HEK293 (cell line): Measurements from ENCODE around the gene HOXA3.

ENCODE experiments used
- FEZF1 ChIP-seq: fragments of 450-650 bp; formaldehyde crosslinking; IDR thresholded peaks from 2 replicates; pipeline ENCODE4 v1.5.1; 2016; ENCODE audit warnings: missing biosample characterization, missing genetic modification characterization
- GFI1B ChIP-seq: fragments of 450-650 bp; formaldehyde crosslinking; IDR thresholded peaks from 2 replicates; pipeline ENCODE4 v1.5.1; 2016; ENCODE audit warnings: missing biosample characterization, missing genetic modification characterization
- KLF1 ChIP-seq: fragments of 450-650 bp; formaldehyde crosslinking; IDR thresholded peaks from 2 replicates; pipeline ENCODE4 v1.5.1; 2016; ENCODE audit warnings: missing biosample characterization, missing genetic modification characterization
- KLF16 ChIP-seq: fragments of 450-650 bp; formaldehyde crosslinking; IDR thresholded peaks from 2 replicates; pipeline ENCODE4 v1.5.1; 2017; ENCODE audit warnings: missing biosample characterization, missing genetic modification characterization
- OVOL3 ChIP-seq: fragments of 450-650 bp; formaldehyde crosslinking; IDR thresholded peaks from 2 replicates; pipeline ENCODE4 v1.5.1; 2016; ENCODE audit warnings: missing biosample characterization, missing genetic modification characterization
- ZBTB20 ChIP-seq: fragments of 450-650 bp; formaldehyde crosslinking; IDR thresholded peaks from 2 replicates; pipeline ENCODE4 v1.5.1; 2016; ENCODE audit warnings: missing biosample characterization, missing genetic modification characterization
- ZBTB21 ChIP-seq: fragments of 450-650 bp; formaldehyde crosslinking; IDR thresholded peaks from 2 replicates; pipeline ENCODE4 v1.5.1; 2017; ENCODE audit warnings: missing biosample characterization, missing genetic modification characterization
- ZNF10 ChIP-seq: fragments of 450-650 bp; formaldehyde crosslinking; IDR thresholded peaks from 2 replicates; pipeline ENCODE4 v1.5.1; 2017; ENCODE audit warnings: missing biosample characterization, missing genetic modification characterization
- ZNF138 ChIP-seq: fragments of 450-650 bp; formaldehyde crosslinking; IDR thresholded peaks from 2 replicates; pipeline ENCODE4 v1.5.1; 2016; ENCODE audit warnings: missing biosample characterization, missing genetic modification characterization, borderline replicate concordance
- ZNF266 ChIP-seq: fragments of 450-650 bp; formaldehyde crosslinking; IDR thresholded peaks from 2 replicates; pipeline ENCODE4 v1.5.1; 2016; ENCODE audit warnings: missing biosample characterization, missing genetic modification characterization, low read depth
- ZNF274 ChIP-seq, 2 experiments: fragments of 200-500 bp in 1 of 2; fragments of 450-650 bp in 1 of 2; sonication (Bioruptor generic) in 1 of 2; formaldehyde crosslinking in 1 of 2; IDR thresholded peaks; 2 replicates each; pipeline versions ENCODE4 v1.5.1 to v1.6.1; 2014 to 2016; ENCODE audit warnings: borderline replicate concordance in 1 of 2, inconsistent platforms in 1 of 2, low read length in 1 of 2, missing biosample characterization in 1 of 2, missing genetic modification characterization in 1 of 2
- ZNF350 ChIP-seq: fragments of 450-650 bp; formaldehyde crosslinking; IDR thresholded peaks from 2 replicates; pipeline ENCODE4 v1.5.0; 2017; ENCODE audit warnings: missing biosample characterization, mild to moderate bottlenecking, missing genetic modification characterization
- ZNF366 ChIP-seq: fragments of 450-650 bp; formaldehyde crosslinking; conservative IDR thresholded peaks from 2 replicates; pipeline ENCODE4 v1.5.1; 2016; ENCODE audit warnings: missing biosample characterization, missing genetic modification characterization
- ZNF48 ChIP-seq: fragments of 450-650 bp; formaldehyde crosslinking; IDR thresholded peaks from 2 replicates; pipeline ENCODE4 v1.5.1; 2016; ENCODE audit warnings: missing biosample characterization, missing genetic modification characterization
- ZNF529 ChIP-seq: fragments of 450-650 bp; formaldehyde crosslinking; IDR thresholded peaks from 2 replicates; pipeline ENCODE4 v1.5.1; 2017; ENCODE audit warnings: missing genetic modification characterization, missing biosample characterization; ENCODE audit not compliant: insufficient replicate concordance
- ZNF544 ChIP-seq: fragments of 450-650 bp; formaldehyde crosslinking; IDR thresholded peaks from 2 replicates; pipeline ENCODE4 v1.5.0; 2017; ENCODE audit warnings: missing biosample characterization, missing genetic modification characterization
- ZNF558 ChIP-seq: fragments of 450-650 bp; formaldehyde crosslinking; IDR thresholded peaks from 2 replicates; pipeline ENCODE4 v1.5.1; 2016; ENCODE audit warnings: missing biosample characterization, missing genetic modification characterization
- ZNF561 ChIP-seq: fragments of 450-650 bp; IDR thresholded peaks from 2 replicates; pipeline ENCODE4 v1.5.1; 2018; ENCODE audit warnings: missing biosample characterization, missing genetic modification characterization, borderline replicate concordance
- ZNF596 ChIP-seq: fragments of 450-650 bp; IDR thresholded peaks from 2 replicates; pipeline ENCODE4 v1.5.0; 2018; ENCODE audit warnings: missing biosample characterization, mild to moderate bottlenecking, missing genetic modification characterization, moderate library complexity
- ZNF677 ChIP-seq: fragments of 450-650 bp; IDR thresholded peaks from 2 replicates; pipeline ENCODE4 v1.5.0; 2018; ENCODE audit warnings: missing biosample characterization, mild to moderate bottlenecking, missing genetic modification characterization, moderate library complexity
- ZNF701 ChIP-seq: fragments of 450-650 bp; formaldehyde crosslinking; IDR thresholded peaks from 2 replicates; pipeline ENCODE4 v1.5.1; 2016; ENCODE audit warnings: missing biosample characterization, missing genetic modification characterization
- ZNF747 ChIP-seq: fragments of 450-650 bp; formaldehyde crosslinking; IDR thresholded peaks from 2 replicates; pipeline ENCODE4 v1.5.1; 2016; ENCODE audit warnings: missing biosample characterization, missing genetic modification characterization
- ZNF791 ChIP-seq: fragments of 450-650 bp; formaldehyde crosslinking; IDR thresholded peaks from 2 replicates; pipeline ENCODE4 v1.5.1; 2016; ENCODE audit warnings: missing biosample characterization, missing genetic modification characterization
- TF ChIP-seq, protein P1 (sequence below): fragments of 450-650 bp; formaldehyde crosslinking; IDR thresholded peaks from 2 replicates; pipeline ENCODE4 v1.5.1; 2016; ENCODE audit warnings: missing biosample characterization, missing genetic modification characterization, borderline replicate concordance
- TF ChIP-seq, protein P2 (sequence below): fragments of 450-650 bp; formaldehyde crosslinking; IDR thresholded peaks from 2 replicates; pipeline ENCODE4 v1.5.1; 2017; ENCODE audit warnings: missing biosample characterization, missing genetic modification characterization
- TF ChIP-seq, protein P3 (sequence below): fragments of 450-650 bp; formaldehyde crosslinking; IDR thresholded peaks from 2 replicates; pipeline ENCODE4 v1.5.1; 2016; ENCODE audit warnings: missing biosample characterization, missing genetic modification characterization
- TF ChIP-seq, protein P4 (sequence below): fragments of 450-650 bp; IDR thresholded peaks from 2 replicates; pipeline ENCODE4 v1.5.1; 2018; ENCODE audit warnings: missing biosample characterization, mild to moderate bottlenecking, missing genetic modification characterization
- TF ChIP-seq, protein P5 (sequence below): fragments of 450-650 bp; formaldehyde crosslinking; IDR thresholded peaks from 2 replicates; pipeline ENCODE4 v1.5.1; 2016; ENCODE audit warnings: missing biosample characterization, missing genetic modification characterization

Gene HOXA3

DNA sequence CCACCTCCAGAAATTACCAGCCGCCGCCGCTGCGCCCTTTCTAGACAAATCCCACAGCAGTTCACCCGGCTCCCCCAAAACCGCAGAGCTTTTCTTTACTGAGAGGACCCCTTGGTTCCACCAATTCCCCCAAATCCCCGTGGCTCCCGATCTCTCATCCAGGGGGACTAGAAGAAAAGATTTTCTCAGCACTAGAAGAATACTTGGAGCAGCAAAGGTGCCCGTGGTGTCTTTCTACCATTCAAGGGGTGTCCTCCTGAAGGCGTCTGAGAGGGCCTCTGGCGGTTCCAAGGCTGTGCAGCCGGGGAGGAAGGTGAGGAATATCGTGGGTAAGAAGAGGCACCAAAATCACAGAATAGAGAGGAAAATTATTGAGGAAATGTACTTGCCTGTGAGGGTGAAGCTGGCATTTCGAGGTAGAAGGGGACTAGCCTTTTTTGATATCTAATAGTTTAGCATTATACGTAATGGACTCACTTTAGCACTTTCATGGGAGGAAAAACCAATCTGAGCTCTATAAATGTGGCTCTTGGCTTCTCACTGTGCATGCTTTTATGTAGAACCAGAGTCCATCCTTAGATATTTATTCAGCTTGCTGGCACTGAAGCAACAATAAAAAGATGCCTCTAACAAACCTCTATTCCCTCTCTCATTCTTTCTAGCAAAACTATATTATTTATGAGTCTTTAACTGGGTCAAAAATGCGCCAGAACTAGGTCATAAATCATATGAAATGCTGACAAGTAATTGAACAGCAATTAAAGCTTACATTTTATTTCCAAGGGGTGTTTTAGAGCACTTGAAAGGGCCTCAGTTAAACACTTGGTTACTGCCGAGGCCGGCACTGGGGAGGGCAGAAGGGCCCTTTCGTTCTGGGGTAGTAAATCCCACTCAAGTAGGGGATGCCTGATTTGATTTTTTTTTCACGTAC lies 36.1 kb downstream of the HOXA3 start (continued):
- TF ChIP-seq, protein P1, sequence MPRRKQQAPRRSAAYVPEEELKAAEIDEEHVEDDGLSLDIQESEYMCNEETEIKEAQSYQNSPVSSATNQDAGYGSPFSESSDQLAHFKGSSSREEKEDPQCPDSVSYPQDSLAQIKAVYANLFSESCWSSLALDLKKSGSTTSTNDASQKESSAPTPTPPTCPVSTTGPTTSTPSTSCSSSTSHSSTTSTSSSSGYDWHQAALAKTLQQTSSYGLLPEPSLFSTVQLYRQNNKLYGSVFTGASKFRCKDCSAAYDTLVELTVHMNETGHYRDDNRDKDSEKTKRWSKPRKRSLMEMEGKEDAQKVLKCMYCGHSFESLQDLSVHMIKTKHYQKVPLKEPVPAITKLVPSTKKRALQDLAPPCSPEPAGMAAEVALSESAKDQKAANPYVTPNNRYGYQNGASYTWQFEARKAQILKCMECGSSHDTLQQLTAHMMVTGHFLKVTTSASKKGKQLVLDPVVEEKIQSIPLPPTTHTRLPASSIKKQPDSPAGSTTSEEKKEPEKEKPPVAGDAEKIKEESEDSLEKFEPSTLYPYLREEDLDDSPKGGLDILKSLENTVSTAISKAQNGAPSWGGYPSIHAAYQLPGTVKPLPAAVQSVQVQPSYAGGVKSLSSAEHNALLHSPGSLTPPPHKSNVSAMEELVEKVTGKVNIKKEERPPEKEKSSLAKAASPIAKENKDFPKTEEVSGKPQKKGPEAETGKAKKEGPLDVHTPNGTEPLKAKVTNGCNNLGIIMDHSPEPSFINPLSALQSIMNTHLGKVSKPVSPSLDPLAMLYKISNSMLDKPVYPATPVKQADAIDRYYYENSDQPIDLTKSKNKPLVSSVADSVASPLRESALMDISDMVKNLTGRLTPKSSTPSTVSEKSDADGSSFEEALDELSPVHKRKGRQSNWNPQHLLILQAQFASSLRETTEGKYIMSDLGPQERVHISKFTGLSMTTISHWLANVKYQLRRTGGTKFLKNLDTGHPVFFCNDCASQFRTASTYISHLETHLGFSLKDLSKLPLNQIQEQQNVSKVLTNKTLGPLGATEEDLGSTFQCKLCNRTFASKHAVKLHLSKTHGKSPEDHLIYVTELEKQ (tag by site-specific recombination) = 0 out of 2 replicates have a peak, but pooled peaks have one; percentile 66
- TF ChIP-seq ZNF701 (tag by site-specific recombination) (no peak), OVOL3 (tag by site-specific recombination) (no peak), ZBTB21 (tag by site-specific recombination) (no peak), ZNF544 (tag by site-specific recombination) (no peak), ZNF558 (no peak), KLF1 (tag by site-specific recombination) (no peak), ZNF561 (0 out of 2 replicates have a peak, but pooled peaks have one; percentile 62), KLF16 (tag by site-specific recombination) (no peak), ZNF274 (IDR thresholded peaks at IDR 0.05; ENCODE audit: low read length) (no peak), ZNF274 (tag by site-specific recombination; IDR thresholded peaks at IDR 0.05; ENCODE audit: borderline replicate concordance) (no peak), ZNF677 (no peak), ZNF266 (tag by site-specific recombination) (no peak), ZNF366 (tag by site-specific recombination) (peak; percentile 72), ZNF138 (tag by site-specific recombination) (no peak), ZBTB20 (peak; percentile 83), ZNF596 (peak; percentile 65), GFI1B (peak; percentile 60; the same call in 1 of the 2 replicates), ZNF529 (tag by site-specific recombination) (no peak), ZNF48 (tag by site-specific recombination) (no peak), ZNF791 (no peak), ZNF350 (tag by site-specific recombination) (no peak), ZNF10 (tag by site-specific recombination) (no peak), ZNF747 (tag by site-specific recombination) (no peak), FEZF1 (tag by site-specific recombination) (peak; percentile 89)
- TF ChIP-seq, protein P2, sequence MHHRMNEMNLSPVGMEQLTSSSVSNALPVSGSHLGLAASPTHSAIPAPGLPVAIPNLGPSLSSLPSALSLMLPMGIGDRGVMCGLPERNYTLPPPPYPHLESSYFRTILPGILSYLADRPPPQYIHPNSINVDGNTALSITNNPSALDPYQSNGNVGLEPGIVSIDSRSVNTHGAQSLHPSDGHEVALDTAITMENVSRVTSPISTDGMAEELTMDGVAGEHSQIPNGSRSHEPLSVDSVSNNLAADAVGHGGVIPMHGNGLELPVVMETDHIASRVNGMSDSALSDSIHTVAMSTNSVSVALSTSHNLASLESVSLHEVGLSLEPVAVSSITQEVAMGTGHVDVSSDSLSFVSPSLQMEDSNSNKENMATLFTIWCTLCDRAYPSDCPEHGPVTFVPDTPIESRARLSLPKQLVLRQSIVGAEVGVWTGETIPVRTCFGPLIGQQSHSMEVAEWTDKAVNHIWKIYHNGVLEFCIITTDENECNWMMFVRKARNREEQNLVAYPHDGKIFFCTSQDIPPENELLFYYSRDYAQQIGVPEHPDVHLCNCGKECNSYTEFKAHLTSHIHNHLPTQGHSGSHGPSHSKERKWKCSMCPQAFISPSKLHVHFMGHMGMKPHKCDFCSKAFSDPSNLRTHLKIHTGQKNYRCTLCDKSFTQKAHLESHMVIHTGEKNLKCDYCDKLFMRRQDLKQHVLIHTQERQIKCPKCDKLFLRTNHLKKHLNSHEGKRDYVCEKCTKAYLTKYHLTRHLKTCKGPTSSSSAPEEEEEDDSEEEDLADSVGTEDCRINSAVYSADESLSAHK (tag by site-specific recombination) = peak; percentile 79
- TF ChIP-seq, protein P3, sequence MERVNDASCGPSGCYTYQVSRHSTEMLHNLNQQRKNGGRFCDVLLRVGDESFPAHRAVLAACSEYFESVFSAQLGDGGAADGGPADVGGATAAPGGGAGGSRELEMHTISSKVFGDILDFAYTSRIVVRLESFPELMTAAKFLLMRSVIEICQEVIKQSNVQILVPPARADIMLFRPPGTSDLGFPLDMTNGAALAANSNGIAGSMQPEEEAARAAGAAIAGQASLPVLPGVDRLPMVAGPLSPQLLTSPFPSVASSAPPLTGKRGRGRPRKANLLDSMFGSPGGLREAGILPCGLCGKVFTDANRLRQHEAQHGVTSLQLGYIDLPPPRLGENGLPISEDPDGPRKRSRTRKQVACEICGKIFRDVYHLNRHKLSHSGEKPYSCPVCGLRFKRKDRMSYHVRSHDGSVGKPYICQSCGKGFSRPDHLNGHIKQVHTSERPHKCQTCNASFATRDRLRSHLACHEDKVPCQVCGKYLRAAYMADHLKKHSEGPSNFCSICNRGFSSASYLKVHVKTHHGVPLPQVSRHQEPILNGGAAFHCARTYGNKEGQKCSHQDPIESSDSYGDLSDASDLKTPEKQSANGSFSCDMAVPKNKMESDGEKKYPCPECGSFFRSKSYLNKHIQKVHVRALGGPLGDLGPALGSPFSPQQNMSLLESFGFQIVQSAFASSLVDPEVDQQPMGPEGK = peak; percentile 35; the same call in 1 of the 2 replicates
- TF ChIP-seq, protein P4, sequence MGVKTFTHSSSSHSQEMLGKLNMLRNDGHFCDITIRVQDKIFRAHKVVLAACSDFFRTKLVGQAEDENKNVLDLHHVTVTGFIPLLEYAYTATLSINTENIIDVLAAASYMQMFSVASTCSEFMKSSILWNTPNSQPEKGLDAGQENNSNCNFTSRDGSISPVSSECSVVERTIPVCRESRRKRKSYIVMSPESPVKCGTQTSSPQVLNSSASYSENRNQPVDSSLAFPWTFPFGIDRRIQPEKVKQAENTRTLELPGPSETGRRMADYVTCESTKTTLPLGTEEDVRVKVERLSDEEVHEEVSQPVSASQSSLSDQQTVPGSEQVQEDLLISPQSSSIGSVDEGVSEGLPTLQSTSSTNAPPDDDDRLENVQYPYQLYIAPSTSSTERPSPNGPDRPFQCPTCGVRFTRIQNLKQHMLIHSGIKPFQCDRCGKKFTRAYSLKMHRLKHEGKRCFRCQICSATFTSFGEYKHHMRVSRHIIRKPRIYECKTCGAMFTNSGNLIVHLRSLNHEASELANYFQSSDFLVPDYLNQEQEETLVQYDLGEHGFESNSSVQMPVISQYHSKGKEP (tag by site-specific recombination) = peak; percentile 57; the same call in 1 of the 2 replicates
- TF ChIP-seq, protein P5, sequence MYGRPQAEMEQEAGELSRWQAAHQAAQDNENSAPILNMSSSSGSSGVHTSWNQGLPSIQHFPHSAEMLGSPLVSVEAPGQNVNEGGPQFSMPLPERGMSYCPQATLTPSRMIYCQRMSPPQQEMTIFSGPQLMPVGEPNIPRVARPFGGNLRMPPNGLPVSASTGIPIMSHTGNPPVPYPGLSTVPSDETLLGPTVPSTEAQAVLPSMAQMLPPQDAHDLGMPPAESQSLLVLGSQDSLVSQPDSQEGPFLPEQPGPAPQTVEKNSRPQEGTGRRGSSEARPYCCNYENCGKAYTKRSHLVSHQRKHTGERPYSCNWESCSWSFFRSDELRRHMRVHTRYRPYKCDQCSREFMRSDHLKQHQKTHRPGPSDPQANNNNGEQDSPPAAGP (tag by site-specific recombination) = no peak
